H54 (cell line): ENCODE measurements around the gene GSTT2B.
"Not testable (repeated sequence)": the region's sequence is repeated elsewhere in the genome, so short reads cannot be mapped to it uniquely, and the experiment has no call there.

ENCODE experiments used
- DNase-seq: peaks from one replicate; pipeline ENCODE4 v3.0.0; 2011; ENCODE audit warnings: low spot score, mixed read lengths; ENCODE audit not compliant: insufficient read length
- FAIRE-seq: peaks from 3 replicates; lab custom pipeline; 2011; peaks lifted over from hg19 to GRCh38; lab: Jason Lieb, UNC
- POLR2A ChIP-seq: IDR thresholded peaks from 2 replicates; pipeline ENCODE4 v1.6.1; 2011; ENCODE audit warnings: low read depth, mild to moderate bottlenecking, low read length

Gene GSTT2B

GRCh38 chr22:23908587-23909205 lies 52.3 kb downstream of the GSTT2B start:
- FAIRE-seq: no peak
- DNase-seq: no peak
- no peak for TF ChIP-seq POLR2A

GRCh38 chr22:23907423-23907822 lies 53.6 kb downstream of the GSTT2B start:
- DNase-seq, FAIRE-seq: not testable (repeated sequence)
